Fibroblast of mammary gland (primary cell): ENCODE data around the gene CRADD.

Experiments
- DNase-seq: peaks from one replicate; pipeline ENCODE4 v3.0.0-alpha.2; 2010; ENCODE audit warnings: low read depth
- H3K4me3 ChIP-seq: 2 replicates; pipeline ENCODE4 v1.5.1; 2011; ENCODE audit warnings: low read depth, mild to moderate bottlenecking, low read length, moderate library complexity; ENCODE audit not compliant: control insufficient read depth
- CTCF ChIP-seq: conservative IDR thresholded peaks from 2 replicates; pipeline ENCODE4 v1.5.1; 2011; ENCODE audit warnings: low read depth, low read length, inconsistent platforms; ENCODE audit not compliant: control insufficient read depth, insufficient read depth

The CRADD gene

GRCh38 chr12:93916402-93916801, 239.2 kb downstream of the CRADD start:
- TF ChIP-seq CTCF, result no peak
- no peak overlapping the region for H3K4me3 ChIP-seq
- no peak for DNase-seq

GRCh38 chr12:93918262-93918661, 241.1 kb downstream of the CRADD start:
- no peak for TF ChIP-seq CTCF
- peak; percentile 82 for DNase-seq
- H3K4me3 ChIP-seq, result no peak overlapping the region

GRCh38 chr12:93918900-93919299, 241.7 kb downstream of the CRADD start:
- no peak for TF ChIP-seq CTCF
- no peak for DNase-seq
- H3K4me3 ChIP-seq, result no peak overlapping the region

GRCh38 chr12:93921521-93921920, 244.3 kb downstream of the CRADD start:
- DNase-seq, result no peak
- no peak for TF ChIP-seq CTCF
- H3K4me3 ChIP-seq, result no peak overlapping the region

GRCh38 chr12:93922583-93923006, 245.4 kb downstream of the CRADD start:
- no peak overlapping the region for H3K4me3 ChIP-seq
- DNase-seq, result no peak
- TF ChIP-seq CTCF, result no peak

- H3K4me3 ChIP-seq, result no peak overlapping the region
- no peak for TF ChIP-seq CTCF
- no peak for DNase-seq
Measured at GRCh38 chr12:93924367-93924766, 247.2 kb downstream of the CRADD start.

GRCh38 chr12:93925585-93926205, 248.5 kb downstream of the CRADD start:
- no peak for TF ChIP-seq CTCF

More at GRCh38 chr12:93925585-93926205, 248.5 kb downstream of the CRADD start:
- DNase-seq, result no peak
- no peak overlapping the region for H3K4me3 ChIP-seq
